Measurements from ENCODE around the gene PDE11A.
"Not testable (repeated sequence)": the region's sequence is repeated elsewhere in the genome, so short reads cannot be mapped to it uniquely, and the experiment has no call there.

PDE11A gene

GRCh38 chr2:177886824-177887223, 185.8 kb downstream of the PDE11A start:
- DNase-seq (ENCODE audit: extremely low read depth in 1 of 2, low read depth in 1 of 2): no peak

GRCh38 chr2:177885828-177886466, 186.6 kb downstream of the PDE11A start:
- no peak for DNase-seq (ENCODE audit: extremely low read depth in 1 of 2, low read depth in 1 of 2)

GRCh38 chr2:177883177-177883576, 189.4 kb downstream of the PDE11A start:
- DNase-seq (ENCODE audit: extremely low read depth in 1 of 2, low read depth in 1 of 2): no peak

DNA sequence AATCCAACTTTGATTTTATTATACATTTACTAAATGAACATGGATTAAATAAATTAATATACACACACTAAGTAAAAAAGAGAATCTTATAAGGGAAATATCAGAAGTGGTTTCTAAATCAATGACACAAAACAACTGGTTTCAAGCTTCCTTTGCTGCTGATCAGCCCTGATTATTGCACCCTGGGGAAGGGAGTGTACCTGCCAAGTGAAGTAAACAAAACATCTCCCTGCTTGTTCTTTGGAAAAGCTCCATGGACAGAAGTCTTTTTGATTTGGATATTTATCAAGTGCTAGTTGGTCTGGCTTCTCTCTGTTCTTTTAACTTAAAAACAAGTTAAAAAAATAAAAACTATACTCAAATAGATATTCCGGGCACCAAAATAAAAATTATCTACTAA, 190.1 kb downstream of the PDE11A start:
- DNase-seq (ENCODE audit: extremely low read depth in 1 of 2, low read depth in 1 of 2): no peak

DNA sequence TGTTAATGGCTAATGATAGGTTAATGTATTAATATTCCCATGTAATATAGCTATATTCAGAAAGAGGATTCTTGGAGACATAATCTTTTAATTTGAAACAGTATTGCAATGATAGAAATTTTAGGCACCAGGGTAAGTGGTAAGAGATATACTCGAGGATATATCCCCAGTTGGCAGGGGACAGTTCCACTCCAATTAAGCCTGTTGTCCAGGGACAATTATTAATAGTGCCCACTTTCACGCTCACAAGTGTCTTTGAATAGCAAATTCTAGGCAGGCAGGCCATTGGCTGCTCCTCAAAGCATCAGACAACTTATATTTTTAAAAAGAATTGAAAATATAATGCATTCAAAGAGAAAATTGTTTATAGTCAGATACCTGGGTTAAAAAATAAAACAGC, 190.7 kb downstream of the PDE11A start:
- DNase-seq (ENCODE audit: extremely low read depth in 1 of 2, low read depth in 1 of 2): no peak

GRCh38 chr2:177881008-177881747, 191.4 kb downstream of the PDE11A start:
- DNase-seq (ENCODE audit: extremely low read depth in 1 of 2, low read depth in 1 of 2): no peak

DNA sequence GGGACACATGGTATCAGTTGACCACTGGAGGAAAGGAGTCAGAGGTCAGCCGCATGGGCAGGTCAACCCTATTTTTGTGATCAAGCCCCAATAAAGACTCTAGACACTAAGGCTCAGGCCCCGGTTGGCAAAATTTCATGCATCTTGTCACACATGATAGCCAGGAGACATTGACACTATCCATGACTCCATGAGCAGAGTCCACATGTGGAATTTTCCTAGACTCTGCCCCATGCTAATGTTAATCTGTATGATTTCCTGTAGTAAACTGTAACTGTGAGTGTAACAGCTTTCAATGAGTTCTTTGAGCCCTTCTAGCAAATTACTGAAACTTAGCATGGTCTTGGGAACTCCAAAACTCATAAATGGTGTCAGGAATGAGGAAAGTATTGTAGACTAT, 192.3 kb downstream of the PDE11A start:
- DNase-seq (ENCODE audit: extremely low read depth in 1 of 2, low read depth in 1 of 2): no peak

- DNase-seq (ENCODE audit: extremely low read depth in 1 of 2, low read depth in 1 of 2): no peak
Observed at GRCh38 chr2:177876950-177877349, 195.6 kb downstream of the PDE11A start.

DNA sequence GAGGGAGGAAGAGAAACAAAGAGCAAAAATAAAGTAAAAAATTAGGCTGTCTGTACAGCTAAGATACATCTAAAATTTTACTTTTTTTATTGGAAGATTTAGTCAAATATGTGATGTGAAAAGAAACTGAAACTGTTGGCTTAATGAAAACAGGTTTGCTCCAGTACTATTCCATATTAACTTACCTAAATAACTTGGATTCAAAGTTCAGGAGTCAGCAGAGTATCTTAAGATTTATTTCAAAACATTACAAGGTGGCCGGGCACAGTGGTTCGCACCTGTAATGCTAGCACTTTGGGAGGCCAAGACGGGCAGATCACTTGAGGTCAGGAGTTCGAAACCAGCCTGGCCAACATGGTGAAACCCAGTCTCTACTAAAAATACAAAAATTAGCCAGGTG, 197.9 kb downstream of the PDE11A start:
- no peak for DNase-seq (ENCODE audit: extremely low read depth in 1 of 2, low read depth in 1 of 2)

DNA sequence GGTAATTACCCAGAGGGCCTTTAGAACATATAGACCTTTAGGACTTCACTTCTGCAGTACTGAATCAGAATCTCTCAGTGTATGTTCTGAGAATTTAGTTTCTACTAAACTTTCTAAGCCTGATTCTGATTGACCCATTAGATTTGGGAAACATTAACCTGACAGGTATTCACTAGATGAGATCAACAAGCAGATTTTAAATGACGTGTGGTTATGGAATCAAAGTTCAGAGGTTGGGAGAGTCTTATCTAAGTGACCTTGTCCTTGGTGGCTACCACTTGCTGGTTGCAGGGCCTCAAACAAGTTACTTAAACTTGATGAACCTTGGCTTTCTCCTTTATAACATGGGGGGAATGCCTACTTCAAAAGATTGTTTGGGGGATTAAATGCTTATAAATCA, 198.7 kb downstream of the PDE11A start:
- no peak for DNase-seq (ENCODE audit: extremely low read depth in 1 of 2, low read depth in 1 of 2)

DNA sequence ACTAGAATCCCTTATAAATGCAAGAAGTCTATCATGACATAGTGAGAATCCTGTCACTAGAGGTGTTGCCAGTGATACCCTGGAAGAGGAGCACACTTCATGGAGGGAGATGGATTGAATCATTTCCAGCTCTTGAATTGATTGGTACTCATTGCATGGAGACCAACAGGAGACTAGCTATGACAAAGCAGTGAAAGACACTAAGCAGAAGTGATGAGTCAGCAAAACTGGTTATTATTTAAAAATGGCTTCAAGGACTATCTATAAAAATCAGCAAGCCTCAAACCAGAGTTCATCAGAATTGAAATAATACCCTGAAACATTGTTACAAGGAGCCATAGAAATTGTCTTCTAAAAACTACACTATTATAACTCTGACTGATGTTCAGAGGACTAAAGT, 200.3 kb downstream of the PDE11A start:
- DNase-seq (ENCODE audit: extremely low read depth in 1 of 2, low read depth in 1 of 2): no peak

- DNase-seq (ENCODE audit: extremely low read depth in 1 of 2, low read depth in 1 of 2): no peak
Observed at GRCh38 chr2:177869912-177870311, 202.7 kb downstream of the PDE11A start.

DNA sequence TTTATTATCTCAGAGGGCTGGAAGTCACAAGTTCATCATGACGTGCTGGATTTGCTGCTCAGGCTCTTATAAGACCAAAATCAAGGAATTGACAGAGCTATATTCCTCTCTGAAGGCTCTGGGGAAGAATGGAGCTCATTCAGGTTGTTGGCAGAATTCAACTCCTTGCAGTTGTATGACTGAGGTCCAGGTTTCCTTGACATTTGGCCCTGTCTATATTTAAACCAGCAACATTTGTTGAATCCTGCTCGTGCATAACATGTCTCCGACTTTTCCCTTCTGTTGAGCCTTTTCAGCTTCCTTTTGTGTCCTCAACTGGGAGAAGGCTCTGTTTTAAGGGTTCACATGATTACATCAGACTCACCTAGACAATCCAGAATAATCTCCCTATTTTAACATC, 203.4 kb downstream of the PDE11A start:
- DNase-seq (ENCODE audit: extremely low read depth in 1 of 2, low read depth in 1 of 2): no peak

- DNase-seq (ENCODE audit: extremely low read depth in 1 of 2, low read depth in 1 of 2): no peak
Observed at GRCh38 chr2:177868806-177869205, 203.8 kb downstream of the PDE11A start.

GRCh38 chr2:177857538-177857937, 215.0 kb downstream of the PDE11A start:
- DNase-seq (ENCODE audit: extremely low read depth in 1 of 2, low read depth in 1 of 2): no peak

- DNase-seq (ENCODE audit: extremely low read depth in 1 of 2, low read depth in 1 of 2): no peak
Observed at GRCh38 chr2:177852389-177852788, 220.2 kb downstream of the PDE11A start.

DNA sequence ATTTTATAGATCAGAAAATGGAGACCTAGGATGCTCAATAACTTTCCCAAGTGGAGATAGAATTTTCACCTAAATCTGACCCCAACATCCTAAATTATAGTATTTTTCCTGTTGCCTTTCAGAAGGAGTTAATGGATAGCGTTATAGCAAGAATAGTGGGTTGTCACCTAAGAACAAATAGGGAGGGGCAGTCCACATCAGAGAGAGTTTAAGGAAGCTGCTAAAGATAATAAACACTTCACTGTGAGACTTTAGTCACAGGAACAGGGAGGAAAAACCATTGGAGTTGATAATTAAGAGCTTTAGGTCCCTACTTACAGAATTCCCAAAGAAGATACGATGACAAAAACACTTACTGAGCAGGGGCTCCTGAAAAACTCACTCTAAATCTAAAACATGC, 229.4 kb downstream of the PDE11A start:
- no peak for DNase-seq (ENCODE audit: extremely low read depth in 1 of 2, low read depth in 1 of 2)

GRCh38 chr2:177842243-177842642, 230.3 kb downstream of the PDE11A start:
- DNase-seq (ENCODE audit: extremely low read depth in 1 of 2, low read depth in 1 of 2): no peak

DNA sequence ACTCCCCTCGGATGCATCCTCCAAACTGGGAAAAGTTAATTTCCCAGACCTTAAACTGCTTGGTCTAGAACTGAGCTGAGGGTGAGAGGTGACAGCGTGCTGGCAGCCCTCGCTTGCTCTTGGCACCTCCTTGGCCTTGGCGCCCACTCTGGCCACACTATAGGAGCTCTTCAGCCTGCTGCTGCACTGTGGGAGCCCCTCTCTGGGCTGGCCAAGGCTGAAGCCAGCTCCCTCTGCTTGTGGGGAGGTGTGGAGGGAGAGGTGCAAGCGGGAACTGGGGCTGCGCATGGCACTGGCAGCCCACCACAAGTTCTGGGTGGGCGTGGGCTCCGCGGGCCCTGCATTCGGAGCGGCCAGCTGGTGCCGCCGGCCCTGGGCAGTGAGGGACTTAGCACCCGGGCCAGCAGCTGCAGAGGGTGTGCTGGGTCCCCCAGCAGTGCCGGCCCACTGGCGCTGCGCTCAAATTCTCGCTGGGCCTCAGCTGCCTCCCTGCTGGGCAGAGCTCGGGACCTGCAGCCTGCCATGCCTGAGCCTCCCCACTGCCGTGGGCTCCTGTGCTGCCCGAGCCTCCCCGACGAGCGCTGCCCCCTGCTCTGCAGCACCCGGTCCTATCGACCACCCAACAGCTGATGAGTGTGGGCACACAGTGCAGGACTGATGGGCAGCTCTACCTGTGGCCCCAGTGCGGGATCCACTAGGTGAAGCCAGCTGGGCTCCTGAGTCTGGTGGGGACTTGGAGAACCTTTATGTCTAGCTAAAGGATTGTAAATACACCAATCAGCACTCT, 237.0 kb downstream of the PDE11A start:
- DNase-seq (ENCODE audit: extremely low read depth in 1 of 2, low read depth in 1 of 2): not testable (repeated sequence)

- no peak for DNase-seq (ENCODE audit: extremely low read depth in 1 of 2, low read depth in 1 of 2)
Observed at GRCh38 chr2:177832611-177833433, 239.8 kb downstream of the PDE11A start.

DNA sequence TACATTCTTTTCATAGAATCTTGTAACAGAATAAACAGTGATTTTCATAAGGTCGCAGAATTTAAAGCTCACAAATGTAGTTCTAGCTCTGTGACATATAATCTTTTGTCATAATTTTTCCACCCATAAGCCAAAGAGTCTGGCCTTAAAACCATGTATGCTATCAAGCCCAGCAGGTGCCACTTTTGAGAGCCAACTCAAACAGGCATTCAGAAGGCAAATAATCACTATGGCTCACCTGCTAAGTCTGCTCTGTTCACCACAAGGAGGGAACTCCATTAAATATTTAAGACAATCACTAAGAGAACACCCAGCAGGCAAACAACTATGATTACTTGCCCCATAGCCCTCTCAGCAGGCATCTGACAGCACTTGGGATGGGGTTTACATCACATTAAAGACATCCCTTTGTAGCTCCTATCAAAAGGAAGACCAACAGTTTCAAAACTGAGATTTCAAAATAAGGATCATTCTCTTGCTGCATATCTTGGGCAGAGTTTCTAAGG, 241.6 kb downstream of the PDE11A start:
- no peak for DNase-seq (ENCODE audit: extremely low read depth in 1 of 2, low read depth in 1 of 2)

Data from stimulated activated CD8-positive, alpha-beta memory T cell treated with anti-CD3 and anti-CD28 coated beads, Interleukin-7, amount 100 ng/mL, for 48 hours (primary cell).